HG03060 (cell line): ENCODE measurements around the gene TEP1.
"Not testable (repeated sequence)": the region's sequence is repeated elsewhere in the genome, so short reads cannot be mapped to it uniquely, and the experiment has no call there.

Experiments used
- ATAC-seq: cut with Tn5 transposase; IDR thresholded peaks from one replicate; pipeline ENCODE4 v1.9.1; 2021; ENCODE audit warnings: low read depth, moderate number of reproducible peaks; ENCODE audit not compliant: unreplicated experiment

TEP1 gene

GRCh38 chr14:20412876-20413743 is at the start of gene TEP1:
Gene TEP1, minus strand, starts transcription at chr14:20413501. Its CDS starts 5,062 bp downstream, at chr14:20408439.
- ATAC-seq, result no peak

- ATAC-seq, result peak; percentile 93
Measured at GRCh38 chr14:20461225-20462141, 48.2 kb upstream of the TEP1 start, which contains the start of gene PIP4P1. Gene PIP4P1, minus strand, starts transcription at chr14:20461434. Its CDS starts 109 bp downstream, at chr14:20461325.

DNA sequence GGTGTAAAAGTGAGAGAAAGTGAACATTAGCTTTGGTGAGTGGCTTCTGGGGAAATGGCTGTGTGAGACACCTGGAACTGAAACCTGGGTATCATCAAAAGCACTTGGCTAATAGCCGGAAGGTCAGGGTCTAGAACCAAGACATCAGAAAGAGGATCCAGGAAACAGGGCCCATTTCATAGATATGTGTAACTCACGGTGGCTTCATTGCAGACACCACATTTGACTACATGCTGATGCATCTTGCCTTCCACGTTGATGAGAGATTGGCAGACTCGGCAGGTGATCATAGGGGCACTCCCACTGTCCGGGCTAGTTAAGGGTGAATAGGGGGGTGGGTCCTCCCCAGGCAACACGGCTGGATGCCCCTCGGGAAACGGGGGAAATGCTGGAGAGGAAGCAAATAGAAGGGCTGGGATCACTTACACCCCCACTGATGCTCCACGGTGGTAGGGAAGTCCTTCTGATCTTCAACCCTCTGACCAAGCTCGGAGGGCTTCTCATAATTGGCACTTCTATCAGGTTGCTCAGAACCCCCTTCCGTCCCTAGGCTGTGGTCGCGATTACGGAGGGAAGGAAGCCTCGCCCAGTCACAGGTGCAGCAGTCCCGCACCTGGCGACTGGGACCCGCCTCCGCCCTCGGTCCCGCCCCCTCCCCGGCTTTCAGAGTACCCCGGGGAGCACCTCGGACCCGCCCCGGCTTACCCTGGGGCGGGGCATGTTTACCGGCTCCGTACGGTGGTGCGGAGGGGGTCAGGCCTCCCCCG is 47.3 kb upstream of the TEP1 start:
- ATAC-seq, result no peak

DNA sequence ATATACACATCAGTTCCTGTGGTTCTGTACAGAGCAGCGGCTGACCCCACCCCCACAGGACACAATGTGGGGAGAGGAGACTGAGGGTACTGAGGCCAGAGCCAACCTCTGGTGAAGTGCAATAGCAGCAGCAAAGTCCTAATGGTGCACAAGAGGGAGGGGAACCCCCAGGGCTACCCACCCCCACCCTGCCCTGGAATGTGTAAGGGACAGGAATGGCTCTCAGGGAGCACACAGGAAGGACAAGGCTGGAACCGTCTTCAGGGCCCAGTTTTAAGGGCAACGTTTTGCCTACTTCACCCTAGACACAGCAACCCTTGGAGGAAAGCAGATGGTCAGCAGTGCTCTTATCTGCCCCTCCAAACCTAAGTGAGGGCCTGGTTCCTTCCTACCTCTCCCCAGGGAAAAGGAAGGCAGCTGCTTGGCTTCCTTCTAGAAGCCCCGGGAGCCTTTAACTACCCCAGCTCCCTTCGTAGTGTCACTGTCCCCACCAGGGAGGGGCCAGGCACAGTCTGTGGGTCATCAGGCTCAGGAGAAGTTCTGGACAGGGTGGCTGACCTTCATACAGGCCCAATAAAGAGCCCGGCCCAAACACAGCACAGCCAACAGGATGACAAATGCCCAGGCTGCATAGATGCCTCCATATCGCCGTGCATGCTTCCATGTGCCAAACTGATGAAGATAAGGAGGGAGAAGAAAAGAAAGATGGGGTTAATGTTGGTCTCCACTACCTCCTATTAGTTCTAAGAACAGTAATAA is 44.9 kb upstream of the TEP1 start:
- ATAC-seq, result no peak

- no peak for ATAC-seq
Measured at GRCh38 chr14:20456971-20457370, 43.7 kb upstream of the TEP1 start.

- peak; percentile 35 for ATAC-seq
Measured at GRCh38 chr14:20455355-20456300, 42.3 kb upstream of the TEP1 start.

GRCh38 chr14:20454516-20455354 is 41.4 kb upstream of the TEP1 start, which contains the start of the genes APEX1 and OSGEP:
Gene APEX1, plus strand, starts transcription at chr14:20455226. Its CDS starts 420 bp downstream, at chr14:20455646.
Gene OSGEP, minus strand, starts transcription at chr14:20454812. Its CDS starts 129 bp downstream, at chr14:20454683.
- ATAC-seq, result peak; percentile 83

DNA sequence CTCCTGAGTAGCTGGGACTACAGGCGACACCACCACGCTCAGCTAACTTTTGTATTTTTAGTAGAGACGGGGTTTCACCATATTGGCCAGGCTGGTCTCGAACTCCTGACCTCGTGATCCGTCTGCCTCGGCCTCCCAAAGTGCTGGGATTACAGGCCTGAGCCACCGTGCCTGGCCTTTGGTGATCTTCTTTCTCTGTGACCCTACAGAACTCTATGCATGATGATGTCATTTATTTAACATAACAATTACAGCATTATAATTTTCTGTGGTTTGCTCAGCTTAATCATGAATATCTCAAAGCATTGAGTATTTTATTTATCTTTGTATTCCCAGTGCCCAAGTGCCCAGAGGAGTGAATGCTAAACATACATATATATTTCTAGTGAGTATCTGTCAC is 39.5 kb upstream of the TEP1 start:
- ATAC-seq, result not testable (repeated sequence)

- no peak for ATAC-seq
Measured at GRCh38 chr14:20446889-20447288, 33.6 kb upstream of the TEP1 start.

DNA sequence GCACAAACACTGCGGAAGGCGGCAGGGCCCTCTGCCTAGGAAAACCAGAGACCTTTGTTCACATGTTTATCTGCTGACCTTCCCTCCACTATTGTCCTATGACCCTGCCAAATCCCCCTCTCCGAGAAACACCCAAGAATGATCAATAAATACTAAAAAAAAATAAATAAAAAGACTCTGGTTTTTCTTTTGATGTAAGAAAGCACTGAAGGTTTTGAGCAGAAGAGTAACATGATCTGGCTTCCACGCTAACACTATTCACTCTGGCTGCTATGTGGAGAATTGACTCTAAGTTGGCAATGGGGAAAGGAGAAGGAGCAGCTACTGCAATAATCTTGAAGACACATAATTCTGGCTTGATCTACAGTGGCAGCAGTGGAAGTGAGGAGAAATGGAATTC is 30.3 kb upstream of the TEP1 start:
- not testable (repeated sequence) for ATAC-seq

DNA sequence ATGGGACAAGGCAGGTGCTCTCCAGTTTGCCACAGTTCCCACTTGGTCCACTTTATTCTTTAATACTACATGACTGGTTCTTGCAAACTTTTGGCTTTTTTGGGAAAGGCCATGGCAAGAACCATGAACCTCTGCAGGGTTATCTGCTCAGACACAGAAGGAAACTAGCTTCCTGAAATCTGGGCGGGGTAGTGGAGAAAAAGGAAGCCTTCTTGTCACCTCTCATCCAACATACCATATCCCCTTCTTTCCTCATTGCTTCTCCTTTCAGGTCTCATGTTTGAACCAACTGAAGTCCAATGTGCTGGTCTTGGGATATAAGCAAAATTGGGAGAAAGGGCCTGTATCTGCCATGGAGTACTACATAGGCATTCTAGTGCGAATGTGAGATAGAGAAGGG is 28.2 kb upstream of the TEP1 start:
- no peak for ATAC-seq

GRCh38 chr14:20440882-20441281 is 27.6 kb upstream of the TEP1 start:
- no peak for ATAC-seq

- no peak for ATAC-seq
Measured at GRCh38 chr14:20440465-20440864, 27.2 kb upstream of the TEP1 start.

DNA sequence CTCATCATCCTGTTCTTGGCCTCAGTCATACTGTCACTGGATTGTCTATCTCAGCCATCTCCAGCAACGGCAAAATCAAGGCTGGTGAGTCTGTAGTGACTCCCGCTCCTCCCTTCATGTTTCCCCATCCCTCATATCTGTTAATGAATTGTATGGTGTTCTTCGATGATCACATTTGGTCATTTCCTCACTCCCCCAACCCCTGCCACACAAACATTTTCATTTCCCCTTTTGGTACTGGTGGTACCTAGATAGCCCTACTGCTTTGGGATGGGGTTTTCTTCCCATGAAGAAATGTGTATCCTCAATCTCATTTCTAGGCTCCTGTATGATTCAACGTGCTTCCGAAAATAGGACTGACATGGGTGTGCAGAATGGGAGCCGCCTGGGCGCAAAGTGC is 25.4 kb upstream of the TEP1 start:
- no peak for ATAC-seq

GRCh38 chr14:20436363-20436755 is 23.1 kb upstream of the TEP1 start:
- ATAC-seq, result no peak

DNA sequence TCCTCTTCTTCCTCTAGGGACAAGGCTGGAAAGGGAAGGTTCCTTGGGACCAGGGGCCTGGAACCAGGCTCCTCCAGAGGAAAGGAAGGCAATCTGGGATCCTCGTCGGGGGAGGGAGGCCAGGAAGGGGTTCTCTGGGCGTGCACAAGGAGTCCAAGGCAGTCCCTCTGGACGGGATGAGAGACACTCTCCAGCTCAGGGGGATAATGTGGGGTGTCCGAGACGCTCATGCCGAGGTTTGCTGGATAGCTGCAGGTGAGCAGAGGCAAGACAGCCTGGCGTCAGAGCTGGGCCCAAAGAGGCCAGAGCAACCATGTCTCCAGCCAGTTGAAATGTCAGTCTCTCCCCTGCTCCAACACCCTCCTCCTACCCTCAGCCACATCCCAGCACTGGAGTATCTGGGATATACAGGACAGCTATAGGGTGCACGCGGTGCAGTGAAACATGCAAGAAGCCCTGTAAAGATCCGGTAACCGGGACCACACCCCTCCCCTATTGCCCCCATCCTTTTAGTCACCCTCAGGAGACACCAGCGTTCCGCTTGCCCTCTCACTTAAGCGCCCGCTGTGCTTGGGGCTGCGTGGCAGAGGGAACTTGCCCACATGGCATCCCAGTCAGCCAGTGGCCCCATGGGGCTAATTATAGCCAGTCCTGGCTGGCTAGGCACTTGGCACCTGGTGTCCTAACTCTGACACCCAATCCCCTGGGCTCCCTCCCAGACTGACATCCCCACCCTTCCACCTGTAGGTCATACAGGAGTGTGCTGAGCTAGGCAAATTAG is 22.5 kb upstream of the TEP1 start, which contains the start of gene KLHL33:
Gene KLHL33, minus strand, starts transcription at position 585 of the 781 bp plus-strand sequence. Its CDS starts 355 bp downstream, at position 230.
- no peak for ATAC-seq
